Activated CD8-positive, alpha-beta memory T cell treated with anti-CD3 and anti-CD28 coated beads for 48 hours (primary cell): ENCODE measurements around the gene BLTP2.
A peak's percentile ranks its signal among the peaks of the same experiment; 100 is the strongest.

Source experiments
- DNase-seq, 3 experiments: peaks; one replicate each; pipeline ENCODE4 v3.0.0-alpha.2; 2020; ENCODE audit warnings: low read depth in 2 of 3, low spot score in 2 of 3

Gene BLTP2

DNA sequence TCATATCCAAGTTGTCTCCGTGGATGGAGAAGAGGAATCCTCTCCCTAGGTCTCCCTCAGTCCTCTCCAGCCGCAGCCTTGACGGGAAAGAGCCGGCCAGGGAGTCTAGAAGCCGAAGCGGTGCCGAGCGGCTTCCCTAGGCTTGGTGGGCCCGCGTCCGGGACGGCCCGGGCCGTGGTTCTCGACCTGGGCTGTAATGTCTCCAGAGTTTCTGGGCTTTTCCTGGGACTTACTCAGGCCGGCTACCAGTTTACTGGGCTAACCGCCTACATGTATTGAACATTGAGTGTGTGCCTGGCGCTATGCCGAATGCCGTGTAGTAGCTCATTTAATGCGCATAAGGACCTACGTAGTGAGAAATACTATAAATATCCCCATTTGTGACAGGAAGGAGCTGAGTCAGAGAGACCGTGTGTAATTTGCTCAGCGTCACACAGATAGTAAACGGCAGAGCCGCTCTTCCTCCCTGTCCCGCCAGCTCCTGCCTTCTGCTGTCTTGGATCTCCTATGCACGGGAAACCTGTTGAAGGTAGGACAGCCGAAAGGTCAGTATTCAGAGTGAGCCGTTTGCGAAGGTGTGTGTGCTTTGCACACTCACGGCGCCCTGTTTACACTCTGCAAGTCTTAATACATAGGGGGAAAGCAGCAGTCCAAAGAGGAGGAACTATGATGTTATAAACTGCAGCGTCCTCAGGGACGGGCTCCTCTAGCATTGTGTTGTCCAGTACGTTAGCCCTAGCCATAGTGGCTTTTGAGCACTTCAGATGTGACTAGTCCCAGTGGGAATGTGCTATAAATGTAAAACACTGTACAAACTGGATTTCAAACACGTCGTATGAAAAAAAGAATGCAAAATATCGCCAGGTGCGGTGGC lies 45.4 kb downstream of the BLTP2 start:
- peak in 2 of 3 experiments; percentile 18 to 29 for DNase-seq

DNA sequence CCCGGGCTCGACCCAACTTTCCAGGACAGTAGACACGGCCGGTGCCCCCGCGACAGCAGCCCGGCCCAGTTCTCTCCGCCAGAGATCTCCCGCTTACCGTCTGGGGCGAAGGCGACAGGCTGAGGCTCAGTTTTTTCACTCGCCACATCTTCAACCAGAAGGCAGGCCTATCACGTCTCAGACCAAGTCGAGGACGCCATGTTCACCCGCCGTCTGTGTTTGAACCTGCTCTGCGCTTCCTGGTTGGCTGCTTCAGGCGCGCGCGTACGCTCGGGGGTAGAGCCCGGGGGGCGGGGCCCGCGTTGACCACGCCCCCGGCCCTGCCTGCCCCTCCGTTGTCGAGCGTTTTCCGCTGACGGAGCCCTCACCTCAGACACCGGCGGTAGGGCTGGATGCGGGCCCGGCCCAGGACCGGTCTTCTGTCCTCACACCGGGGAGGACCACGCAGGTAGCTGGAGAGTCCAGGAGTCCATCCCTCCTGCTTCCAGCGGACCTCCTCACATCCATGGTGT lies 46.1 kb downstream of the BLTP2 start, which contains the start of gene SPAG5:
Gene SPAG5 (minus strand): TSS at position 227 of the 512 bp plus-strand sequence. CDS start 79 bp downstream, at position 148.
- peak; percentile 88 to 90 (median 90) for DNase-seq

DNA sequence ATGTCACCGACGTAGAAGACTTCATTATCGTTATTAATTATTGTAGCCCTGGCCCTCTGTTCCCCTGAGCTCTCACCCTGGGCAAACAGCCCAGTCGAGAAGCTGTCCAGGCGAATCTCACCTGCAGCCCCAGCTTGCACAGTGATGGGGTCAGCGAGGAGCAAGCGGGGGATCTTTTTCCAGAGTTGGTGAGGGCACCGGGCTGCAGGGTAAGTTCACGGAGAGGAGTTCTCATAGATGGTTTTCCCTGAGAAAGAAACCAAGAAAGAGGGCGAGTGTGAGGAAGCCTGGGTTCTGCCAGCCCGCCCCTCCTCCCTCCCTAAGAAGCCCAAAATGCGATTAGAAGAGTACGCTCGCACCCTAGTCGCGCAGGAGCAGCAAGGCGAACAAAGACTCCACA lies 46.6 kb downstream of the BLTP2 start:
- DNase-seq, result no peak

DNA sequence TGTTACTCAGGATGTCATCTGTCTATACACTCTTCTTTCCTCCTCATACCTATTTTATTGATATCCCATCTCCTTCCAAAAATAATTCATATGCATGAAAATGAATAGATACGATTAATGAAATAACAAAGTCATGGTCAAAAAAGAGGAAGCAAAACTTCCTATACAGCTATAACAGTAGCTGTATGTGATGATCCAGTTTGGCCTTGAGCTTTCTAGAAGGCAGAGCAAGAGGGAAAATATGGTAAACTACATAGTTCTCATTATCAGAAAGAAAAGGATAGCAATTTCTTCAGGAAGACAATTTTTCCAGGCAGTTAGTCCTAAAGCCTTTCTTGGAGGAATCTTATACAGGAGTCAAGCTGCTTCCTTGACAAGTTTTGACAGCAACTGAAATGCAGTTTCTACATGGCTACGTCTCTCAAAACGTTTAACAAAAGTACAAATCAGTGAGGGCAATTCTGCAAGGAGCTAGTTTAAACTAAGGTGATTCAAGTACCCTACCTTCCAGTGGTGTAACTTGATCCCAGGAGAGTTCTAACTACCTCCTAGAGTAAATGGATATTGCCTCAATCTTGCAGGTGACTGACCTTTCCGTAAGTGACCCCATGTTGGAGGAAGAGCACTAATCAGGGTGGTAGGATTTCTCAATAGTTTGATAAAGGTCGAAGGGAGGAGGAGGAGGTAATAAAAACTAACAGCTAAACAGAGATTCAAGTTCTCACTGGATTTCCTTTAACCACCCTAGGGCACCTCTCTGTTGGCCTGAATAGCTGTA lies 47.2 kb downstream of the BLTP2 start:
- DNase-seq, result no peak
